Fibroblast of the aortic adventitia (primary cell): ENCODE results near the gene NCAN. TPM values are rescaled to one million over a fixed set of nuclear protein-coding genes. Genes with fewer than 3 reads are reported as not detected.

Experiments
- DNase-seq: peaks from one replicate; pipeline ENCODE4 v3.0.0-alpha.2; 2010; ENCODE audit warnings: low read depth
- H3K4me3 ChIP-seq: 2 replicates; pipeline ENCODE4 v1.5.1; 2011; ENCODE audit warnings: low read depth, mild to moderate bottlenecking, control low read depth, low read length, moderate library complexity
- total RNA-seq: library from RNA; depleted of rRNA; stranded (reverse); fragments of >200 nt; gene quantifications from 2 replicates; pipeline ENCODE4 v1.2.3, GENCODE V29; 2012; ENCODE audit warnings: low replicate concordance
- TF ChIP-seq, protein P1 (sequence below): IDR thresholded peaks from 2 replicates; pipeline ENCODE4 v1.5.1; 2011; ENCODE audit warnings: mild to moderate bottlenecking, low read length, control low read depth, inconsistent platforms; ENCODE audit not compliant: insufficient read depth

NCAN gene
- total RNA-seq, 1 donor = not detected

- no peak for DNase-seq
- TF ChIP-seq, protein P1, sequence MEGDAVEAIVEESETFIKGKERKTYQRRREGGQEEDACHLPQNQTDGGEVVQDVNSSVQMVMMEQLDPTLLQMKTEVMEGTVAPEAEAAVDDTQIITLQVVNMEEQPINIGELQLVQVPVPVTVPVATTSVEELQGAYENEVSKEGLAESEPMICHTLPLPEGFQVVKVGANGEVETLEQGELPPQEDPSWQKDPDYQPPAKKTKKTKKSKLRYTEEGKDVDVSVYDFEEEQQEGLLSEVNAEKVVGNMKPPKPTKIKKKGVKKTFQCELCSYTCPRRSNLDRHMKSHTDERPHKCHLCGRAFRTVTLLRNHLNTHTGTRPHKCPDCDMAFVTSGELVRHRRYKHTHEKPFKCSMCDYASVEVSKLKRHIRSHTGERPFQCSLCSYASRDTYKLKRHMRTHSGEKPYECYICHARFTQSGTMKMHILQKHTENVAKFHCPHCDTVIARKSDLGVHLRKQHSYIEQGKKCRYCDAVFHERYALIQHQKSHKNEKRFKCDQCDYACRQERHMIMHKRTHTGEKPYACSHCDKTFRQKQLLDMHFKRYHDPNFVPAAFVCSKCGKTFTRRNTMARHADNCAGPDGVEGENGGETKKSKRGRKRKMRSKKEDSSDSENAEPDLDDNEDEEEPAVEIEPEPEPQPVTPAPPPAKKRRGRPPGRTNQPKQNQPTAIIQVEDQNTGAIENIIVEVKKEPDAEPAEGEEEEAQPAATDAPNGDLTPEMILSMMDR = no peak
- H3K4me3 ChIP-seq = no peak overlapping the region
Observed at GRCh38 chr19:19276851-19277250, 65.1 kb downstream of the NCAN start.

DNA sequence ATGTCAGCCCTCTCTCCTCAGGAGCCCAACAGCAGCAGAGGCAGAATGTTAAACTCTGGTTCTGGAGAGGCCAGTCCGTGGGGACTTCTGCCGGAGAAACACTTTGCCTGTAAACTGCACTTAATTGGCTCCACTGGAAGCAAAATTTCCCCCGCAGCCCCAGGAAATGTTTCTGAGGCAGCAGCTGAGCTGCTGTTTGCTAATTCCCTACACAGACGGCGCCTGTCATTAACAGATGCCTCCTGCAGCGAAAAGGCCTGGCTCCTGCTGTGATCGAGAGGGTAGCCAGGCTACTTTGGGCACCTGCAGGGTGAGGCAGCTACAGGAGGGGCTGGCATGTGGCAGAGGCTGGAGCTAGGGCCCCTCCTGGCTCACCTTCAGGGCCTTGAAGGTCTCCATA is 66.6 kb downstream of the NCAN start:
- no peak overlapping the region for H3K4me3 ChIP-seq
- DNase-seq = no peak
- TF ChIP-seq, protein P1 = no peak

- no peak for DNase-seq
- TF ChIP-seq, protein P1 = no peak
Observed at GRCh38 chr19:19279062-19279612, 67.4 kb downstream of the NCAN start.

GRCh38 chr19:19279853-19280252 is 68.1 kb downstream of the NCAN start:
- TF ChIP-seq, protein P1 = no peak
- DNase-seq = no peak
- no peak overlapping the region for H3K4me3 ChIP-seq

More at GRCh38 chr19:19279062-19279612, 67.4 kb downstream of the NCAN start:
- no peak overlapping the region for H3K4me3 ChIP-seq

- peak; percentile 23 for DNase-seq
- TF ChIP-seq, protein P1 = no peak
- H3K4me3 ChIP-seq = no peak overlapping the region
Observed at GRCh38 chr19:19280561-19280960, 68.8 kb downstream of the NCAN start.

DNA sequence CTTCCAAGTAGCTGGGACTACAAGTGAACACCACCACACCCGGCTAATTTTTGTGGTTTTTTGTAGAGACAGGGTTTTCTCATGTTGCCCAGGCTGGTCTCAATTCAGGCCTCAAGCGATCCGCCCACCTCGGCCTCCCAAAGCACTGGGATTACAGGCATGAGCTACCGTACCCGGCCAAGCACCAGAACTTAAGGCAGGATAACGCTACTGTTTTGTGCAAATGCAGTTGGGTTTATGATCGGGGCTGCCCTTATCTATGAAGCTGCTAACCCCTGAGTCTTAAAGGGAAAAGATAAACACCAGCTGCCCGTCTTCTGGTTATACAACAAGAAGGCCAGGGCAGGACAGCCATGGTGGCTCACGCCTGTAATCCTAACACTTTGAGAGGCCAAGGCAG is 73.9 kb downstream of the NCAN start:
- no peak for DNase-seq
- H3K4me3 ChIP-seq = no peak overlapping the region
- TF ChIP-seq, protein P1 = no peak

- DNase-seq = no peak
- TF ChIP-seq, protein P1 = no peak
- H3K4me3 ChIP-seq = no peak overlapping the region
Observed at GRCh38 chr19:19292607-19293006, 80.8 kb downstream of the NCAN start.
